Measurements from ENCODE around the gene FGD5.
"Not testable (repeated sequence)": the region's sequence is repeated elsewhere in the genome, so short reads cannot be mapped to it uniquely, and the experiment has no call there.

FGD5 gene

DNA sequence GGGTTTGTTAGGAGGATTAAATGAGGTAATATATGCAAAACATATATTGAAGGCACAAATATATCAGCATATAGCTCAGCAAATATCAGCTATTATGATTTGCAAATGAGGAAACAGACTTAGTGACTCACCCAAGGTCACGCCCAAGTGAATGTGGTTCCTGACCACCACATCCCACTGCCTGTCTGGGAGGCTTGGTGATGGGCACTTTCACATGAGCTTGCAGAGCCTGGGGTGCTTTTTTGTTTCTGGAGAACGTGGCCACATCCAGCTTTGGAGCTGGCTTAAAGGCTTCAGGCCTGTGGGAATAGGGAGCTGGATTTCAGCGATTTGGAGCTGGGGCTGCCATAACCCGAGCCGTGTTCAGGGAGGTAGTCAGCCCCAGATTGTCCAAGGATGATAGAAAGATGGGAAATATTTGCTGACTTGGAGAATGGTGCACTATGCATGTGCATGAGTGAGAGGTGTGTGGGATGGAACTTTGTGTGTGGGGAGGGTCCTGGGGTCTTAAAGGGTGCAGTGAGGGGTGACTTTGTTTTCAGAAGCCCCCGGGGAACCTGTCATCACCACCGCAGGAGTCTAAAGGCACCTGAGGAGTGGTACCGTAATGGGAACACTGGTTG lies 12.0 kb upstream of the FGD5 start:
- Histone ChIP-seq H3K4me2 (ENCODE audit: insufficient read depth, low read length) (no peak overlapping the region), H4K20me1 (ENCODE audit: insufficient read depth, low read length) (no peaks in the 10 kb centered on the region), H3K36me3 (ENCODE audit: insufficient read depth, low read length) (no peaks in the 10 kb centered on the region), H3K4me1 (ENCODE audit: insufficient read depth, low read length) (peaks cover 4% of the 10 kb centered on the region; the same call in 1 of the 2 replicates), H3K4me3 (ENCODE audit: low read depth in 1 of 2, low read length in 2 of 2) (no peak overlapping the region), H3K27ac (ENCODE audit: low read length) (no peak overlapping the region), H3K9me3 (ENCODE audit: insufficient read depth, low read length, severe bottlenecking) (no peaks in the 10 kb centered on the region), H3K9ac (ENCODE audit: low read depth, low read length) (no peak overlapping the region), H3K79me2 (ENCODE audit: insufficient read depth, low read length) (no peaks in the 10 kb centered on the region), H2AFZ (ENCODE audit: low read depth, low read length) (no peak overlapping the region), H3K27me3 (ENCODE audit: insufficient read depth, low read length, poor library complexity) (no peaks in the 10 kb centered on the region)
- peak; percentile 18 for DNase-seq
- ATAC-seq (ENCODE audit: insufficient read depth, low read depth): peak; percentile 31; the same call in 1 of the 3 replicates
- TF ChIP-seq EZH2 (IDR thresholded peaks at IDR 0.05; ENCODE audit: borderline replicate concordance, low read depth, low read length, severe bottlenecking): no peak

GRCh38 chr3:14808025-14808424 lies 10.7 kb upstream of the FGD5 start:
- Histone ChIP-seq H3K9ac (ENCODE audit: low read depth, low read length) (no peak overlapping the region), H3K27ac (ENCODE audit: low read length) (no peak overlapping the region), H3K79me2 (ENCODE audit: insufficient read depth, low read length) (no peaks in the 10 kb centered on the region), H3K27me3 (ENCODE audit: insufficient read depth, low read length, poor library complexity) (no peaks in the 10 kb centered on the region), H4K20me1 (ENCODE audit: insufficient read depth, low read length) (no peaks in the 10 kb centered on the region), H3K4me3 (ENCODE audit: low read depth in 1 of 2, low read length in 2 of 2) (no peak overlapping the region), H3K4me1 (ENCODE audit: insufficient read depth, low read length) (peaks cover 4% of the 10 kb centered on the region; the same call in 1 of the 2 replicates), H2AFZ (ENCODE audit: low read depth, low read length) (no peak overlapping the region), H3K36me3 (ENCODE audit: insufficient read depth, low read length) (no peaks in the 10 kb centered on the region), H3K4me2 (ENCODE audit: insufficient read depth, low read length) (no peak overlapping the region), H3K9me3 (ENCODE audit: insufficient read depth, low read length, severe bottlenecking) (no peaks in the 10 kb centered on the region)
- no peak for TF ChIP-seq CTCF (IDR thresholded peaks at IDR 0.05; ENCODE audit: borderline replicate concordance, extremely low read depth, low read length, poor library complexity, severe bottlenecking)
- TF ChIP-seq EZH2 (IDR thresholded peaks at IDR 0.05; ENCODE audit: borderline replicate concordance, low read depth, low read length, severe bottlenecking): no peak
- no peak for ATAC-seq (ENCODE audit: insufficient read depth, low read depth)
- DNase-seq: no peak

DNA sequence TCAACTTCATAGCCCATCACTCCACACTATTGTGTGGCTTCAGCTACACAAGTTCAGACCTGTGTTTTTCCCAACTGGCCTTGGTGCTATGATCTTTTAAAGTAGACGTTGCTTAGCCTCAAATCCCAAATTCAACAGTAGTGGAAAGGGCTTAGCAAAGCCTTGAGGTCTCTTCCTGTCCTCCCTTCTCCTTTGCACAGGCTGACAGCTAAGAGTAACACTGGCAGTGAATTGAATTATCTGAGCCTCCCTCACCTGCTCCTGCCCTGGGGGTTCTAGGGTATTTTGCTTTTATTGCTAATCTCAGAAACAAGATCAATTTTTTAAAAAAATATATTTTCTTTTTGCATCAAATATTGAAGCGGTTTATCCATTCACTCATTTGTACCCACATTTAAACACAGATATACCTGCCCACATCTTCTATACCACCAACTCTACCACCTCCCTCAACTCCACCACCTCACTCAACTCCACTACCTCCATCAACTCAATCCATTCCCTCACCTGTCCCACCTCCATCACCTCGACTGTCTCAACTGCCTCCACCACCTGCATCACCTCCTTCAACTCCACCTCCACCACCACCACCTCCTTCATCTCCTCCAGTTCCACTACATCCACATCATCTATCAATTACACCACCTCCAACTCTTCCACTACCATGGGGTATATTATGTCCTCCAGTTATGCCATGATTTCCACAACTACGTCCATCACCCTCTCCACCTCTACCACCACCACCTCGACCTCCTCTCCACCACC lies 10.1 kb upstream of the FGD5 start:
- Histone ChIP-seq H4K20me1 (ENCODE audit: insufficient read depth, low read length) (no peaks in the 10 kb centered on the region), H2AFZ (ENCODE audit: low read depth, low read length) (no peak overlapping the region), H3K27me3 (ENCODE audit: insufficient read depth, low read length, poor library complexity) (no peaks in the 10 kb centered on the region), H3K36me3 (ENCODE audit: insufficient read depth, low read length) (no peaks in the 10 kb centered on the region), H3K4me2 (ENCODE audit: insufficient read depth, low read length) (no peak overlapping the region), H3K4me3 (ENCODE audit: low read depth in 1 of 2, low read length in 2 of 2) (no peak overlapping the region), H3K9ac (ENCODE audit: low read depth, low read length) (no peak overlapping the region), H3K4me1 (ENCODE audit: insufficient read depth, low read length) (peaks cover 4% of the 10 kb centered on the region; the same call in 1 of the 2 replicates), H3K79me2 (ENCODE audit: insufficient read depth, low read length) (no peaks in the 10 kb centered on the region), H3K9me3 (ENCODE audit: insufficient read depth, low read length, severe bottlenecking) (no peaks in the 10 kb centered on the region), H3K27ac (ENCODE audit: low read length) (no peak overlapping the region)
- ATAC-seq (ENCODE audit: insufficient read depth, low read depth): no peak
- DNase-seq: no peak
- no peak for TF ChIP-seq CTCF (IDR thresholded peaks at IDR 0.05; ENCODE audit: borderline replicate concordance, extremely low read depth, low read length, poor library complexity, severe bottlenecking)
- TF ChIP-seq EZH2 (IDR thresholded peaks at IDR 0.05; ENCODE audit: borderline replicate concordance, low read depth, low read length, severe bottlenecking): no peak

- not testable (repeated sequence) for H3K27me3 ChIP-seq (ENCODE audit: insufficient read depth, low read length, poor library complexity); H4K20me1 ChIP-seq (ENCODE audit: insufficient read depth, low read length); ATAC-seq (ENCODE audit: insufficient read depth, low read depth); H3K9ac ChIP-seq (ENCODE audit: low read depth, low read length); H3K4me1 ChIP-seq (ENCODE audit: insufficient read depth, low read length); H3K27ac ChIP-seq (ENCODE audit: low read length); DNase-seq; H3K4me2 ChIP-seq (ENCODE audit: insufficient read depth, low read length); H3K9me3 ChIP-seq (ENCODE audit: insufficient read depth, low read length, severe bottlenecking); H3K36me3 ChIP-seq (ENCODE audit: insufficient read depth, low read length); H3K79me2 ChIP-seq (ENCODE audit: insufficient read depth, low read length); H2AFZ ChIP-seq (ENCODE audit: low read depth, low read length); H3K4me3 ChIP-seq (ENCODE audit: low read depth in 1 of 2, low read length in 2 of 2)
Observed at GRCh38 chr3:14809611-14810010, 9.2 kb upstream of the FGD5 start.

All from DND-41 (cell line).